ENCODE measurements around the gene RPL39. TPM values are rescaled to one million over a fixed set of nuclear protein-coding genes. Genes with fewer than 3 reads are reported as not detected.
"Not testable (repeated sequence)": the region's sequence is repeated elsewhere in the genome, so short reads cannot be mapped to it uniquely, and the experiment has no call there.

RPL39 gene
- total and polyA plus RNA-seq, 10 of the 15 experiments (the other 5 are each of a cell fraction or from before 2014, with no cell fraction given): 1,792 to 6,541 (median 3,667) TPM

- TF ChIP-seq, protein P1, sequence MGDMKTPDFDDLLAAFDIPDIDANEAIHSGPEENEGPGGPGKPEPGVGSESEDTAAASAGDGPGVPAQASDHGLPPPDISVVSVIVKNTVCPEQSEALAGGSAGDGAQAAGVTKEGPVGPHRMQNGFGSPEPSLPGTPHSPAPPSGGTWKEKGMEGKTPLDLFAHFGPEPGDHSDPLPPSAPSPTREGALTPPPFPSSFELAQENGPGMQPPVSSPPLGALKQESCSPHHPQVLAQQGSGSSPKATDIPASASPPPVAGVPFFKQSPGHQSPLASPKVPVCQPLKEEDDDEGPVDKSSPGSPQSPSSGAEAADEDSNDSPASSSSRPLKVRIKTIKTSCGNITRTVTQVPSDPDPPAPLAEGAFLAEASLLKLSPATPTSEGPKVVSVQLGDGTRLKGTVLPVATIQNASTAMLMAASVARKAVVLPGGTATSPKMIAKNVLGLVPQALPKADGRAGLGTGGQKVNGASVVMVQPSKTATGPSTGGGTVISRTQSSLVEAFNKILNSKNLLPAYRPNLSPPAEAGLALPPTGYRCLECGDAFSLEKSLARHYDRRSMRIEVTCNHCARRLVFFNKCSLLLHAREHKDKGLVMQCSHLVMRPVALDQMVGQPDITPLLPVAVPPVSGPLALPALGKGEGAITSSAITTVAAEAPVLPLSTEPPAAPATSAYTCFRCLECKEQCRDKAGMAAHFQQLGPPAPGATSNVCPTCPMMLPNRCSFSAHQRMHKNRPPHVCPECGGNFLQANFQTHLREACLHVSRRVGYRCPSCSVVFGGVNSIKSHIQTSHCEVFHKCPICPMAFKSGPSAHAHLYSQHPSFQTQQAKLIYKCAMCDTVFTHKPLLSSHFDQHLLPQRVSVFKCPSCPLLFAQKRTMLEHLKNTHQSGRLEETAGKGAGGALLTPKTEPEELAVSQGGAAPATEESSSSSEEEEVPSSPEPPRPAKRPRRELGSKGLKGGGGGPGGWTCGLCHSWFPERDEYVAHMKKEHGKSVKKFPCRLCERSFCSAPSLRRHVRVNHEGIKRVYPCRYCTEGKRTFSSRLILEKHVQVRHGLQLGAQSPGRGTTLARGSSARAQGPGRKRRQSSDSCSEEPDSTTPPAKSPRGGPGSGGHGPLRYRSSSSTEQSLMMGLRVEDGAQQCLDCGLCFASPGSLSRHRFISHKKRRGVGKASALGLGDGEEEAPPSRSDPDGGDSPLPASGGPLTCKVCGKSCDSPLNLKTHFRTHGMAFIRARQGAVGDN (IDR thresholded peaks at IDR 0.05): no peak
- TF ChIP-seq FOS (IDR thresholded peaks at IDR 0.05; ENCODE audit: borderline replicate concordance, extremely low read depth, insufficient read length): no peak
- TF ChIP-seq, protein P2, sequence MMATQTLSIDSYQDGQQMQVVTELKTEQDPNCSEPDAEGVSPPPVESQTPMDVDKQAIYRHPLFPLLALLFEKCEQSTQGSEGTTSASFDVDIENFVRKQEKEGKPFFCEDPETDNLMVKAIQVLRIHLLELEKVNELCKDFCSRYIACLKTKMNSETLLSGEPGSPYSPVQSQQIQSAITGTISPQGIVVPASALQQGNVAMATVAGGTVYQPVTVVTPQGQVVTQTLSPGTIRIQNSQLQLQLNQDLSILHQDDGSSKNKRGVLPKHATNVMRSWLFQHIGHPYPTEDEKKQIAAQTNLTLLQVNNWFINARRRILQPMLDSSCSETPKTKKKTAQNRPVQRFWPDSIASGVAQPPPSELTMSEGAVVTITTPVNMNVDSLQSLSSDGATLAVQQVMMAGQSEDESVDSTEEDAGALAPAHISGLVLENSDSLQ (IDR thresholded peaks at IDR 0.05): no peak
- no peak for TF ChIP-seq TARDBP (IDR thresholded peaks at IDR 0.05; ENCODE audit: borderline replicate concordance)
- TF ChIP-seq CREB1 (IDR thresholded peaks at IDR 0.05; ENCODE audit: low read depth): no peak
- TF ChIP-seq DPF2 (IDR thresholded peaks at IDR 0.05): no peak
- TF ChIP-seq STAT1 (conservative IDR thresholded peaks at IDR 0.05): no peak
- TF ChIP-seq IKZF1 (conservative IDR thresholded peaks at IDR 0.05): no peak
- TF ChIP-seq SUPT20H (IDR thresholded peaks at IDR 0.05; ENCODE audit: borderline replicate concordance, control insufficient read depth, low read depth, low read length): no peak
Observed at GRCh38 chrX:119809185-119809666, 17.8 kb upstream of the RPL39 start (continued).

DNA sequence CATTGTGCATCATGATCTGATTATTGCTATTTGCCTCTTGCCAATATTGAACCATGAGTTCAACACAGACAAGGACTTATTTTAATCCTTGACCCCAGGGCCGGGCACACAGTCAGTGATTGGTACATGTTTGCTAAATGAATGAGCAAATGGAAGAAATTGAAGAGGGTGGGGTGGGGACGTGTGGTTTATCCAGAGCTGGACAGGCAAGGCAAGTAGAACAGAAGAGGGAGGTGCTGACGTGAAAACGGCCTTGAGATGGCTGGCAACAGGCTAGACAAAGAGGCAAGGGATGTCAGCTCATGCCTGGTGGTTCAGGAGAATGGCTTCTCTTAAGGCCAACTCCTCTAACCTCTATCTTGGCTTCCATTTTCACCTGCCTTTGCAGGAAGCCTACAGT, 17.0 kb upstream of the RPL39 start:
- intact Hi-C loops (cut with micrococcal nuclease; ENCODE audit: unreplicated experiment); H3K9me3 ChIP-seq (replicated peaks; ENCODE audit: control insufficient read depth, insufficient read depth, low read length); H3K9ac ChIP-seq (ENCODE audit: control insufficient read depth, insufficient read depth, low read length); H3K36me3 ChIP-seq (ENCODE audit: control insufficient read depth in 2 of 2, insufficient read depth in 2 of 2, low read length in 1 of 2); H3K27ac ChIP-seq (ENCODE audit: control insufficient read depth, insufficient read depth); CTCF ChIA-PET; H3K27me3 ChIP-seq (replicated peaks in 1 of 2; ENCODE audit: control insufficient read depth in 2 of 2, insufficient read depth in 2 of 2, low read length in 1 of 2); DNase-seq (ENCODE audit: low read depth, low spot score); H4K20me1 ChIP-seq (ENCODE audit: control insufficient read depth, insufficient read depth); BruUV-seq (replicated peaks); H2AFZ ChIP-seq (ENCODE audit: control insufficient read depth, low read depth, low read length); POLR2A ChIA-PET; H3K4me2 ChIP-seq (ENCODE audit: control insufficient read depth, insufficient read depth); RAD21 ChIA-PET (ENCODE audit: unreplicated experiment); in situ Hi-C loops (cut with MboI); H3K4me3 ChIP-seq; H3K4me1 ChIP-seq (ENCODE audit: control insufficient read depth, insufficient read depth, low read length); H3K79me2 ChIP-seq (ENCODE audit: control insufficient read depth, insufficient read depth, low read length); ATAC-seq: not testable (repeated sequence)
- FAIRE-seq: peak; percentile 61
- no CpG with 5 or more reads among the region's 4 CpGs for WGBS (ENCODE audit: insufficient coverage, insufficient replicate concordance, low lambda C conversion rate, missing lambda C conversion rate)
- SMC1A ChIA-PET (ENCODE audit: uncharacterized antibody, unreplicated experiment): interaction anchor here (1.4 kb wide), 1 partner anchor 62 kb away, joined by 3 read pairs; no protein-coding TSS in a partner anchor
